ENCODE data around the gene FBXO27. TPM values are rescaled to one million over a fixed set of nuclear protein-coding genes. Genes with fewer than 3 reads are reported as not detected.

FBXO27 gene
- total and polyA plus RNA-seq, 2 of the 4 experiments (the other 2 are of a cell fraction): 0.18 to 0.50 TPM

GRCh38 chr19:39060171-39060570 lies 27.8 kb upstream of the FBXO27 start:
- H4K91ac ChIP-seq (ENCODE audit: insufficient read depth, low read depth, low read length): no peak overlapping the region
- H2BK15ac ChIP-seq (ENCODE audit: low read depth, low read length): no peak overlapping the region
- H3K9me3 ChIP-seq (ENCODE audit: control insufficient read depth, insufficient read depth, low read length): no peaks in the 10 kb centered on the region
- dilution Hi-C loops (cut with HindIII; ENCODE audit: low sequenced_read_pairs, unreplicated experiment) (no loop called here), intact Hi-C loops (cut with micrococcal nuclease) (no loop called here), in situ Hi-C loops (cut with MboI; ENCODE audit: low sequenced_read_pairs) (no loop called here)
- WGBS, 2 experiments (ENCODE audit: extremely low coverage in 2 of 2, insufficient read length in 1 of 2): no CpG with 5 or more reads among the region's 4 CpGs
- ChIA-PET CTCF (no interaction called here), POLR2A (ENCODE audit: unreplicated experiment) (no interaction called here)
- no peaks in the 10 kb centered on the region for H3K79me1 ChIP-seq (ENCODE audit: low read depth in 1 of 2, low read length in 2 of 2)
- no peak for TF ChIP-seq FOS (IDR thresholded peaks at IDR 0.05; ENCODE audit: low read depth, low read length)
- TF ChIP-seq BHLHE40 (IDR thresholded peaks at IDR 0.05; ENCODE audit: low read depth, low read length): no peak
- TF ChIP-seq USF2 (IDR thresholded peaks at IDR 0.05; ENCODE audit: low read depth, low read length): no peak
- H3K4ac ChIP-seq (ENCODE audit: low read depth, low read length): no peak overlapping the region
- H4K20me1 ChIP-seq (ENCODE audit: insufficient read depth, low read length): no peaks in the 10 kb centered on the region
- H3K18ac ChIP-seq (ENCODE audit: low read depth, low read length): no peak overlapping the region
- no TSS peak for BruUV-seq (replicated peaks)
- H2BK120ac ChIP-seq (ENCODE audit: low read depth, low read length): no peak overlapping the region
- H3K23ac ChIP-seq (ENCODE audit: low read depth, low read length): no peak overlapping the region
- no peak overlapping the region for H4K8ac ChIP-seq (ENCODE audit: low read depth in 2 of 2, low read length in 2 of 2)
- no peak overlapping the region for H3K27ac ChIP-seq (ENCODE audit: insufficient read depth, low read length)
- H3K27me3 ChIP-seq (ENCODE audit: control insufficient read depth, insufficient read depth, low read length): peaks cover 4% of the 10 kb centered on the region
- no peak overlapping the region for H2BK20ac ChIP-seq (ENCODE audit: low read depth, low read length)
- H4K5ac ChIP-seq (ENCODE audit: low read depth, low read length): no peak overlapping the region
- no peak overlapping the region for H3K56ac ChIP-seq (ENCODE audit: extremely low read depth, insufficient read depth, low read length)
- no peak overlapping the region for H3K14ac ChIP-seq (replicated peaks; ENCODE audit: low read depth, low read length)
- ATAC-seq (ENCODE audit: low read depth): no peak
- no peak overlapping the region for H2BK5ac ChIP-seq (ENCODE audit: low read depth, low read length, poor library complexity, severe bottlenecking)
- no peak overlapping the region for H3K9ac ChIP-seq (ENCODE audit: low read depth, low read length)
- H3K4me3 ChIP-seq (ENCODE audit: insufficient read depth, low read depth, low read length): no peak overlapping the region
- DNase-seq: no peak
- no peak overlapping the region for H3K4me2 ChIP-seq (ENCODE audit: low read depth, low read length)
- no peaks in the 10 kb centered on the region for H3K36me3 ChIP-seq (ENCODE audit: control insufficient read depth, insufficient read depth, low read length)
- H3K4me1 ChIP-seq (ENCODE audit: control insufficient read depth, insufficient read depth, low read length): no peaks in the 10 kb centered on the region
- no peak overlapping the region for H2AFZ ChIP-seq (replicated peaks; ENCODE audit: low read length, poor library complexity)
- H2AK5ac ChIP-seq (ENCODE audit: low read depth, low read length): no peak overlapping the region
- no peak overlapping the region for H2AK9ac ChIP-seq (replicated peaks; ENCODE audit: low read depth, low read length, poor library complexity)
- H3K9me1 ChIP-seq (ENCODE audit: insufficient read depth, low read length): no peaks in the 10 kb centered on the region

Measured in IMR-90 (cell line).